ENCODE measurements around the gene MRPL28. TPM values are rescaled to one million over a fixed set of nuclear protein-coding genes. Genes with fewer than 3 reads are reported as not detected.

The MRPL28 gene
- total RNA-seq, 2 donors from 2014 or later: 137 to 138 TPM

- 1 to 2% methylated on average over 12 to 111 of the region's 113 CpGs for WGBS, 2 experiments (ENCODE audit: insufficient coverage in 1 of 2, insufficient read length in 1 of 2)
- Mint-ChIP-seq H3K36me3 (ENCODE audit: low read depth) (peaks cover 9% of the 10 kb centered on the region), H3K4me3 (peak within 1 kb of the TSS; percentile 71), H3K4me1 (peaks cover 9% of the 10 kb centered on the region), H3K27ac (peak within 1 kb of the TSS; percentile 52), H3K9me3 (no peaks in the 10 kb centered on the region), H3K27me3 (ENCODE audit: insufficient read depth) (no peaks in the 10 kb centered on the region)
- DNase-seq: peak; percentile 100
- peak; percentile 71 for TF ChIP-seq CTCF (conservative IDR thresholded peaks at IDR 0.05)
- no peaks in the 10 kb centered on the region for H3K27me3 ChIP-seq (ENCODE audit: control insufficient read depth, insufficient read depth, low read length, poor library complexity, severe bottlenecking)
- H3K4me1 ChIP-seq (ENCODE audit: control insufficient read depth, insufficient read depth, low read length): no peaks in the 10 kb centered on the region
- H3K9ac ChIP-seq (ENCODE audit: extremely low read depth, low read length, poor library complexity, severe bottlenecking): peak within 1 kb of the TSS; percentile 59
- no peaks in the 10 kb centered on the region for H3K9me3 ChIP-seq (ENCODE audit: control insufficient read depth, low read length)
- H3K36me3 ChIP-seq (ENCODE audit: control insufficient read depth, insufficient read depth, low read length): peaks cover 10% of the 10 kb centered on the region
- no peak within 1 kb of the TSS for H3K27ac ChIP-seq (ENCODE audit: low read depth, low read length)
- H3K4me3 ChIP-seq (ENCODE audit: low read length): peak within 1 kb of the TSS; percentile 84
Measured at GRCh38 chr16:352547-353403, 17.6 kb downstream of the MRPL28 start, which contains the start of gene AXIN1. Gene AXIN1, minus strand, starts transcription at chr16:352723. Its CDS starts 5,698 bp downstream, at chr16:347025.

DNA sequence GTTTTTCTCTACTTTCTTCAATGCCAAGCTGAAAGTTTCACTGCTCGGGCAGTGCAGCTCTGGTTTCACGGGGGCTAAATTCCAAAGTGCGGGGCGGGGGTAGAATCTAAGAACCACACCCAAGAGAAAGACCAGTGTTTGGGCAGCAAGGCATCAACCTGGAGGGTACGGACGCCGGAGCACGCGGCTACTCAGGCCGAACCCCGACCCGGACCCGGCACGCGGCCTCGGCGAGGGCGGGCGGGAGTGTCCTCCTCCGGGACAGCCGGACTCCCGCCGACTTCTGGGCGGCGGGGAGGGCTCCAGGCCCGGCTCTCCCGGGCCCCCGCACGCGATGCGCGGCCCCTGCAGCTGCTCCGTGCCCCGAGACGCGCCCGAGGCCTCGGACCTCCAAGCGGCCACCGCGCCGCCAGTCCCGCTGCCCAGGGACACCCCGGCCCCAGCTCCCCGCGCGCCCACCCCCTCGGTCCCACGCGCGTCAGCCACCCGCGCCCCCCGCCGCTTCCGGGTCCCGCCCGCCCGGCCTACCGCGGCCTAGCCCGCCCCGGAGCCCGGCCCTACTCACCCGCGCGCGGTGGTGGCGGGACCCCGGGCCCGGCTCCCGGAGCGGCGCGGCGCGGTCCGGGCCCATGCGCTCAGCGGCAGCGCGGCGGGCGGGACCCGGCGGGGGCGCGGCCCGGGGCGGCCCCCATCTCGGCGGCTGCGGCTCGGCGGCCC is 18.4 kb downstream of the MRPL28 start:
- no peak for TF ChIP-seq CTCF (conservative IDR thresholded peaks at IDR 0.05)
- WGBS, 2 experiments (ENCODE audit: insufficient coverage in 1 of 2, insufficient read length in 1 of 2): 0 to 1% methylated on average over 44 to 95 of the region's 95 CpGs
- H3K27ac Mint-ChIP-seq: peak overlapping the region; percentile 52
- H3K27me3 Mint-ChIP-seq (ENCODE audit: insufficient read depth): no peaks in the 10 kb centered on the region
- peaks cover 11% of the 10 kb centered on the region for H3K4me1 Mint-ChIP-seq
- H3K27ac ChIP-seq (ENCODE audit: low read depth, low read length): no peak overlapping the region
- H3K9me3 Mint-ChIP-seq: no peaks in the 10 kb centered on the region
- DNase-seq: no peak
- H3K9me3 ChIP-seq (ENCODE audit: control insufficient read depth, low read length): no peaks in the 10 kb centered on the region
- peak overlapping the region; percentile 59 for H3K9ac ChIP-seq (ENCODE audit: extremely low read depth, low read length, poor library complexity, severe bottlenecking)
- H3K4me1 ChIP-seq (ENCODE audit: control insufficient read depth, insufficient read depth, low read length): no peaks in the 10 kb centered on the region
- H3K4me3 Mint-ChIP-seq: peak overlapping the region; percentile 71
- no peaks in the 10 kb centered on the region for H3K27me3 ChIP-seq (ENCODE audit: control insufficient read depth, insufficient read depth, low read length, poor library complexity, severe bottlenecking)
- H3K36me3 Mint-ChIP-seq (ENCODE audit: low read depth): peaks cover 12% of the 10 kb centered on the region
- peaks cover 16% of the 10 kb centered on the region for H3K36me3 ChIP-seq (ENCODE audit: control insufficient read depth, insufficient read depth, low read length)
- peak overlapping the region; percentile 84 for H3K4me3 ChIP-seq (ENCODE audit: low read length)

GRCh38 chr16:350203-350602 is 20.1 kb downstream of the MRPL28 start:
- 89 to 92% methylated on average over 8 of the region's 8 CpGs for WGBS, 2 experiments (ENCODE audit: insufficient coverage in 1 of 2, insufficient read length in 1 of 2)
- H3K4me3 Mint-ChIP-seq: peak overlapping the region; percentile 71
- H3K9me3 Mint-ChIP-seq: no peaks in the 10 kb centered on the region
- peaks cover 26% of the 10 kb centered on the region for H3K36me3 Mint-ChIP-seq (ENCODE audit: low read depth)
- H3K27ac Mint-ChIP-seq: no peak overlapping the region
- Histone ChIP-seq H3K27ac (ENCODE audit: low read depth, low read length) (no peak overlapping the region), H3K36me3 (ENCODE audit: control insufficient read depth, insufficient read depth, low read length) (peaks cover 34% of the 10 kb centered on the region), H3K9ac (ENCODE audit: extremely low read depth, low read length, poor library complexity, severe bottlenecking) (no peak overlapping the region), H3K9me3 (ENCODE audit: control insufficient read depth, low read length) (no peaks in the 10 kb centered on the region), H3K4me1 (ENCODE audit: control insufficient read depth, insufficient read depth, low read length) (no peaks in the 10 kb centered on the region), H3K4me3 (ENCODE audit: low read length) (no peak overlapping the region), H3K27me3 (ENCODE audit: control insufficient read depth, insufficient read depth, low read length, poor library complexity, severe bottlenecking) (no peaks in the 10 kb centered on the region)
- no peak for TF ChIP-seq CTCF (conservative IDR thresholded peaks at IDR 0.05)
- H3K27me3 Mint-ChIP-seq (ENCODE audit: insufficient read depth): no peaks in the 10 kb centered on the region
- DNase-seq: no peak
- peaks cover 11% of the 10 kb centered on the region for H3K4me1 Mint-ChIP-seq

Data from endodermal cell (in vitro differentiated cells).